Measurements from ENCODE around the gene TNFSF8.

TNFSF8 gene

DNA sequence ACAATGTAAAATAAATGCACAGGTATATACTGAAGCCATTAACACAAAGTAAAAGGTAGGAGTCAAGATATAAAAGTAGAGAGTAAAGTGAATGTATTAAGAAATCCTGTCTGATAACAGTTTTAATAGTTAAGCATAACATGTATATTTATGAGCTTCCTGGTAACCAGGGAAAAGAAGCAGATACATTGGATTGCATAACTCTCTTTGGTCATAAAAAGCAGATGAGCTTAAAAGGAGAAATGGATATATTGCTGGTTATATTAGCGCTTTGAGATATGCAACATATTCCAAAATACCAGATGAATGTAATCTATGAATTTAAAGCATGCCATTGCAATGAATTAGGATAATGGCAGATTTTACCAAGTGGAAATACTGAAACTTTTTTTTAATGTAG, 6.2 kb upstream of the TNFSF8 start:
- no peak for DNase-seq (ENCODE audit: low spot score)

DNA sequence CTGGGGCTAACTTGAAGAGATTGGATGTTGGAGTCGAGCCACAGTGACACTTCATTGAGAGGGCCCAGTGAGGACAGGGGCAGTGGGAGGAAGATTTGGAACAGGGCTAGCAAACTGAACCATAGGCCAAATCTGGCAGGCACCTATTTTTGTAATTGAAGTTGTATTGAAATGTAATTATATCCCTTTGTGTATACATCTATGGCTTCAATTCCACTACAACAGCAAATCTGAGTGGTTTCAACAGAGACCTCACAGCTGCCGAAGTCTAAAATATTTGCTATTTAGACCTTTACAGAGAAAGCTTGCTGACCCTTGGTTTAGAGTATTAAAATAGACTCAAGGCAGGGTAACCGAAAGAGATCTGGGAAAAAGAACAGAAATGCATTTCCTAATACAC, 4.7 kb upstream of the TNFSF8 start:
- DNase-seq (ENCODE audit: low spot score), result no peak

DNA sequence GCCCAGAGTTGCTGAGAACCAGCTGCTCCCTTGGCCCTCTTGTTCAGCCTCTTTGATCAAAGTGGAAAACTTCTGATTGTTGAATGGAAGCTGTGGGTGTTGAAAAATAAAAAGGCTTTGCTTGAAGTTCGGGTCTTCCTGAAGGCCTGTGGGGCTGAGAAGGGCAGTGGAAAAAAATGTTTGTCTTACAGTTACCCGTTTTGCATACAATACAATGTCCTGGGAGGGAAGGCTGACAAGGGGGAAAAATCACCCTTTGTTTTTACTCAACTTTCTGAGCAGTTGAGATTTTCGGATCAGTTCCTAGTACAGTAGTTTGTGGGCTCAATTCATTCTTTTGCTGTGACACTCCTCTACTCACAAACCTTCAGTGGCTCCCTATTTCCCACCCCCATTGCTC, 2.1 kb upstream of the TNFSF8 start:
- DNase-seq (ENCODE audit: low spot score), result no peak

DNA sequence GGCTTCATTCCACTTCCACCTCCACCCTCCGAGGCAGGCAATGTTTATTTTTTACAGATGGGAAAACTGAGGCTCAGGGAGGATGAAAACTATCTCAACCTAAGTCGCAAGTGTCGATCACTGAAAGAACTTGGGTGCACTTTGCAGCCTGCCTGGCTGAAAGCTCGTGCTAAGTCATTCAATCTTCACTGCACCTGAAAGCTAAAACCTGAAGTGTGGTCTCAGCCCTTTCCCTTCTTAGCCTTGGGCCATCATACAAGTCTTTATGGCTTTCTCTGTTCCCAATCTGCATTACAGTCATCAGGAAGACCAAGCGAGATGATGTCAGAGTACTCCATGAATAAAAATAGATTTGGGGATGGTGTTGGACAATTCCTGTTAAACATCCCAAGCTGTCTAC, 1.0 kb upstream of the TNFSF8 start:
- no peak for DNase-seq (ENCODE audit: low spot score)

DNA sequence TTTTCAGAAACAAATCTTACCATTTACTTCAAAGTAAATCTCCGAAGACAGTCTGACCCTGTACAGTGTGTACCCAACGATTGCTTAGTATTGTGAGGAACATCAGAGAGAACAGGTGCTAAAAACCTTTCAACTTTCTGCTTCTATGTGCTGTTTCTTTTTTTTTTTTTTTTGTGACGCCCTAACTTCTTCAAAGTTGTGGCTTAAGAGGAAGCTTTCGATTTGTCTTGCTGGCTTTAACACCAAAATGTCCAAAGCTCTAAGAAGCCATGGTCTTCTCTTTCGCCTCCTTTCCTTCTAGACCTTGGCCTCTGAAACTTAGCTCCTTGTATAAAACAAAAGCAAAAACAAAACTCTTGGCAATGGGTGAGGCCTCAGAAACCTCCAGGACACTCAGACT, 1.2 kb downstream of the TNFSF8 start:
- DNase-seq (ENCODE audit: low spot score), result peak; percentile 45

DNA sequence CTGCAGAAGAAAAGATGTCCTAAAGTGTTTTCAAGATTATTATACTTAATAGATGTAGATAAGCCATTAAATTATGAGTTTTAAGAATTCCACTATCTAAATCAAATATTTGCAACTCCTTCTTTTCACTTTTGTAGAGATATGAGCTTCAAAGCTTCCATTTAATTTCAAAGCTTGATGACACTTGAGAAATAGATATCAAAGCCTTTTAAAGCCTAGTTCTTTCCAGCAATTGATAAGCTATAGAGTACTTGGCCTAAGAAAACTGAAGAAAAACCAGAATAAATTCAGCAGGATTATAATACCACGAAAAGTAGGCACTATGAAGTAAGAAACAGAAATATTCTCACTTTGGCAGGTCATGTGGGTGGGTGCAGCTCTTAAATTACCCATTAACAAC, 1.7 kb downstream of the TNFSF8 start:
- DNase-seq (ENCODE audit: low spot score), result no peak

DNA sequence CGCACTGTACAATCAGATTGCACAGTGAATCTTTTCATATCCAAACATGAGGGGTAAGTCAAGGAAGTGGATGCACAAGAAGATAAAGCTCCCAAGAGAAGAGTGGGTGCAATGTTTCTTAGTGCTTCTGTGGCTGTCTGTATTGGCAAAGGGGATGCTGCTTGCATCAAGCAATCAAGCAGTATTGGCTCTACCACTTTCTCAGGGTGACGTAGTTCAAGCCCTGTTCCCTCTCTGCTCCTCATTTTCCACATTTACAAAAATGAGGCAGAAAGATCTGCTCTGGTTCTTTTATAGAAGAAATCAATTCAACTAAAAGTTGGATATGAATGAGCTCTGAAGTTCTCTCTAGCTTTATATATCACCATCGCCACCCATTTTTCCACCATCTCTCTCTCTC, 2.3 kb downstream of the TNFSF8 start:
- no peak for DNase-seq (ENCODE audit: low spot score)

DNA sequence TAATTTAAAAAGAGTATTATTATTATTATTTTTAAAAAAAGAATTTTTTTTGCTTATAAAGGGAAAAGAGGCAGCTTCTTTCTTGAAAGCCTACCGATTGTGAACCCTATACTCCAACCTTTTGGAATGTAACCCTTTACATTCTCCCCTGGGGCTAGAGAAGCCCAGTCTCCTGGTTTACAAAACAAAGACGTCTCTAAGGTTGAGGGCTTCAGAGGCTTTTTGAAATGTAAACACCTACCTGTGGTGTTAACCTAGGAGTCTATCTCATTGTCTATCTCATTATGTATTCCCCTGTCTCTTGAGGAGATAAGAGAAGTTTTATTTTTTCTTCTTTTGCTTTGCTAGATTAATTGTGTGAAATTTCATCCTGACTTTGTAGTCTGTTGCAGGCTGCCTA, 4.7 kb downstream of the TNFSF8 start:
- DNase-seq (ENCODE audit: low spot score), result no peak

DNA sequence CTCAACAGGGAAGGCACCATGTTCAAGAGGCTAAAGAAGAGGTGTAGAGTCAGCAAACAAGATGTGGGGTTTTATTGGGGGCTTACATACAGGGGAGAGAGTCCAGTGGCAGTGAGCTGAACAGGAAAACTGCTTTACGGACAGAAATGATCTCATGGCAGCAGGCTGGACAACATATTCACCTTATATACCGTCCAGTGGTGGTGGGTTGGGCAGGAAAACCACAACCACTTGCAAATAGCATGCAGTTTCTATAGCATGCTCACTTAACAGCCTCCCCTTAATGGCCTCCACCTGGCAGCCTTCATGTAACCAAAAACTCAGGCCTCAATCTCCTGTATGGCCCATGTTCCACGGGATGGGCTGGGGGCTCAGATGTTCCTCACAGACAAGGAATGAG, 5.4 kb downstream of the TNFSF8 start:
- DNase-seq (ENCODE audit: low spot score), result no peak

DNA sequence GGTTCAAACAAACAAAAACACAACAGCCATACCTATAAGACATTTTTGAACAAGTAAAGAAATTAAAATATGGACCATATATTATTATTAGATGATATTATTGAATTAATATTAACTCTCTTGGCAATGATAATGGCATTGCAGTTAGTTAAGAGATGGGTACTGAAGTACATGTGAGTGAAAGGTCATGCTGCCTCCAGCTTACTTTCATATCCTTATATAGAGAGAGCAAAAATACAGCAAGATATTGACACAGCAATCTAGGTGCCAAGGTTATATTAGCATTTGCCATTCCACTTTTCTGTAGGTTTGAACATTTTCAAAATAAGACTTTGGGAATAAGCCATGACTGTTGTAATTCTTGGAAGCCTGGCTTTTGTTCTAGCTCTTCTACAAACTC, 6.1 kb downstream of the TNFSF8 start:
- no peak for DNase-seq (ENCODE audit: low spot score)

DNA sequence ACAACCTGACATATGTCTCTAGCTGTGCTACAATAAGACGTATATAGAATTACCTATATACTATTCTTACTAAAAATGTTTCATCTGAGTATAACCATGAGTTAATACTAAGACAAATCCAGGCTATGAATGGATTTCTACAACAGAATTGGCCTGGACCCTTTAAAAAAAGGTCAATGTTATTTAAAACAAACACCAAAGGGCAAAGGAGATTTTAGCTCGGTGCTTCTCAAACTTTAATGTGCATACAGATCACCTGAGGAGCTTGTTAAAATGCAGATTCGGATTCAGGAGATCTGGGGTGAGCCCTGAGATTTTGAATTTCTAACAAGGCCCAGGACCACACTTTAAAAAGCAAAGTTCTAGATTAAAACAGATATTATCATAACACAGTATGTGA, 6.5 kb downstream of the TNFSF8 start:
- DNase-seq (ENCODE audit: low spot score), result no peak

DNA sequence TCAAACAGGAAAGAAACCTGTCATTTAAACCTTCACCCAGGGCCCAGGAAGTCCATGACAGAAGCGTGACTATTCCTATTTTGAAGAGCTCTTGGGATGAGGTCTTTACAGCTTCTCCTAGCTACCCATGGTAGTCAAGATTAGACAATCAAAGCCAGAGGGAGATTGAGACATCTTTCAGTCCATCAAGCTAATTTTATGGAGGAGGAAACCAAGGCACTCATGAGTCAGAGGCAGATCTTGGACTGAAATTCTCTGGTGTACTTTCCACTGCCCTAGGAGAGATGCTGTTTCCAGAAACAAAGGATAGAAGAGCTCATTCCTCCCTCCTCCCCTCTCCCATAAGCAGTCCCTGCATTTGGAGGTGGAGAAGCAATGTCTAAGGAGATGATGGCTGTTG, 9.2 kb downstream of the TNFSF8 start:
- no peak for DNase-seq (ENCODE audit: low spot score)

DNA sequence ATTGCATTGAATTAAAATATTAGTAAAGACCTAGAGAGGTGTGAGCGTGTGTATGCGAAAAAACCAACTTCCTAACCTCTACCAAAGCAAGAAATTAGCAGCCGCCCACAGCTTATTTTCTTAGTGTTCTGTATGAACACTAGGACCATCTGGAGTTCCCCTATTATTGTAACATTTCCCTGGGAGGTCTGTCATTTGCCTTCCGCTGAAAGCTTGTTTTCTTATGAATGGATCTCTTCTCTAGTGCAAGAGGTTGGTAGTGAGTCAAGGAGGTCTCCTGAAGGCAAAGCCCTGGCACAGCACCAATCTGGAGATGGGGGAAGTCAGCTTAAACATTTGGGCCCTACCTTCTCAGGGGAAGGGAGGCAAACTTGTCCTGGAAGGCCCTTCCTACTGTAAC, 10.8 kb downstream of the TNFSF8 start:
- no peak for DNase-seq (ENCODE audit: low spot score)

DNA sequence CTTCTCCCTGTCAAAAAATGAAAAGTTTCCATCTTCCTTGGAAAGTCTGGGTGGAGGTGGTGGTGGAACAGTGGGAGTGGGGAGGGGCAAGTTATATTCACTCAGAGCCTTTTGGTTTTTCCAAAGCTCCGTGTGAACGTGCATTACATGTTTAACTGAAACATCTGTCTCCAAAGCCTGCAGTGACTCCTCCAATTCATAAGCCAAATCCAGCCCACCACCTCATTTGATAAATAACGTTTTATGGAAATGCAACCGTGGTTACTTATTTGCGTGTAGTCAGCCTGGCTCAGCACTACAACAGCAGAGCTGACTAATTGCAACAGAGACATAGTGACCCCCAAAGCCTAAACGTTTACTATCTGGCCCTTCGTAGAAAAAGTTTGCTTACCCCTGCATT, 13.9 kb downstream of the TNFSF8 start:
- no peak for DNase-seq (ENCODE audit: low spot score)

DNA sequence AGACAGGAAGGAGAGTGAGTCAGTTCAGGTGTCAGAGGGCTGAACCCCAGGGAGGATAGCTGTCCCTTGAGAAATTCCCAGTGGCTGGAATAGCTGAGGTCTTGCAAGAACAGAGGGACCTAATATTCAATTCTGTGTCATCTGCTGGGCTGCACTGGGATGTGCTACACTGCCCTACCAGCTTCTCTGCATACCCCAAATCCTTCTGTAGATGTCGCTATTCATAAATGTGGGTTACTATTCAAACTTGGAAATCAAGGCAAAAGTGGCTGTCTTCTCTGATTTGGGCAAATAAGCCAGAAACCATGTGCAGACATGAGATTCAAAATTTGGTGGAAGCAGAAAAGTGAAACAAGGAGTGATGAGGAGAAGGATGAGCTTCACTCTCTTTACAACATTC, 16.3 kb downstream of the TNFSF8 start:
- no peak for DNase-seq (ENCODE audit: low spot score)

DNA sequence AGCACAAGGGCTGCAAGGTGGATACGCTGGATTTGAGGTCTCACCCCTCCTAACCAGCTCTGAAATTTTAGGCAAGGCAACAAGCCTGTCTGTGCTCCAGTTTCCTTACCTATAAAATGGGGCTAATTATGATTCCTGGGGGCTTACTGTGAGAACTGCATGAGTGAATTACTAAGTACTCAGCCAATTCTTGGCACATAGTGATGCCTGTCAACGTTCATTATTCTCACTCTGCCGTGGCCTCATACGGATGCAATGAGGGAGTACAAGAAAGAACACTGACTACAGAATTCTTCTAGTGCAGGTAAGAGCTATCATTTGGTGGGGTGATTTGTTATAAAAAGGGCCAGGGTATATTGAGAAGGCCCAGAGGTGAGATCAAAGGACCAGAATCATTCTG, 16.7 kb downstream of the TNFSF8 start:
- DNase-seq (ENCODE audit: low spot score), result no peak

DNA sequence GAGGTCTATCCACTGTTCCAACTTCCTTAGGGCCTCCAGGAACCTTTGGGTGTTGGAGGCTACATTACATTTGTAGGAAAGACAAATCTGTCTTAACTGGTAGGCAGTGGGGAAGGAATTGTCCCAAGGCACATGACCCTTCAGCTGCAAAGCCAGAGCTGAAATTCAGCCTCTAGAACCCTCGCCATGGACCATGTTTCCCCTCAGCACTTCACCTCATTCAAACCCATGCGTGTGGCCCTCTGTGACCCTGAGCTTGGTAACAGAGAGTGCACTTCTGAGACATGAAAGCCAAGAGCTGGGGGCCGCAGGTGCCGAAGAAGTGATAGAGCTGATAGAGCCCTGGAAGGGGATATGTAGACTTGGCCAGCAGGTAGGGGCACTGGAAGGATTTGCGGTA, 17.2 kb downstream of the TNFSF8 start:
- DNase-seq (ENCODE audit: low spot score), result no peak

DNA sequence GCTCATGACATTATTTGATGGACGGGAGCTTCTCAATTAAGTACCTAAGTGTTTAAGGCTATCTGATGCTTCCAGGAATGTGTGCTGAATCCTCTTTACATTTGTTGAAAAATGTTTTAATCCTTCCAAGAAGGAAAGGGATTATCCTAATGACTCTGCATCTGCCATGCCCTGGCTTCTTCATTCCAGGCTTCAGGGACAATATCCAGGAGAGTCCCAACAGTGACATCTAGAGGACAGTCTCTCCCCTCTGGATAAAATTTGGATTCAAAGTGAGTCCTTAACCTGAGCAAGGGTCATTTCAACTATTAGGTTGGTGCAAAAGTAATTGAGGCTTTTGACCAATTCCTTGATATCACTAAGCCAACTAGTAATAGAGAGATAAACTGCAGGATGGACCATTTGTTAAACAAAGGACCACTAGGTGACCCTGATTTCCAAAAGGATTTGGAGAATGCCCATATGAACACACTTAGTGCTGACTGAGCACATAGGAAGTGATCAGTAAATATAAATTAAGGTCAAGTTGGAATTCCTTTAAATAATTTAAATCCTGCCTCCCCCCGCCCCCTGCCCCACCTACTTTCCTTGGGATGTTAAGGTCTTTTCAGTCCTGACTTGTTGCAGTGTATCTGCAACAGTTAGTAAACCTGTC, 19.1 kb downstream of the TNFSF8 start:
- DNase-seq (ENCODE audit: low spot score), result no peak

DNA sequence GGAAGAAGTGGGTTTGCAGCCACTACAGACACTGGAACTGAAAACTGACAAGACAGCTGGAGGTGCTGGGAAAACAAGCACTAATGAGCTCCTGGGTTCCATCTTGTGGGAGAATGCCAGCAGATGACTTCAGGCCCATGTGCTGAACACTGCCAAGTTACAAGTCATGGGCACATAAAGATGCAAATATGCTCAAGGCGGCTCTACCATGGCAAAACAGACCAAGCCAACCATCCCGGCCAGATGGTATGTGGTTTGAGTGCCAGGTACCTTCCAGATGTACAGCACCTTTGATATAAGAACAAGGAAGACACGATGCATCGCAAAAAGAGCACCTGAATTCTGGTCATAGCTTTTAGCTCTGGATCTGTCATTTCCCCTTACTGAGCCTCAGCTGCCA, 19.9 kb downstream of the TNFSF8 start:
- DNase-seq (ENCODE audit: low spot score), result peak; percentile 53

DNA sequence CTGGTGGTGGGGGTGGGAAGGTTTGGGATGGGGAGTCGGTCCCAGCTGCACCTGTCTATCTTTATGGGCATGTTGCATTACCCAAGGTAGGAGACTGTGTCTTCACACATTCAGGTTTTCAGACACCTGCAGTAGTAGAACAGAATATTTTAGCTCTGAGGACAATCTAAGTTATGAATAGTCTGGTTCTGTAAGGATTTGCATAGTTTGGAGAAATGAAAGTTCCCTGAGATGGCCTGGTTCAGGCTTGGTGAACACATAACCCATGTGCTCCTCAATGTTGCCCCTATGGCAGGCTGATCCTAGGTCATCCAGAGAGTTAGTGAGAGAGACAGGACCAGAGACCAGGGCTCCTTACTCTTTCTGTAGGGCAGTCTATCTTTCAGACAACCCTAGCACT, 20.7 kb downstream of the TNFSF8 start:
- DNase-seq (ENCODE audit: low spot score), result peak; percentile 53

DNA sequence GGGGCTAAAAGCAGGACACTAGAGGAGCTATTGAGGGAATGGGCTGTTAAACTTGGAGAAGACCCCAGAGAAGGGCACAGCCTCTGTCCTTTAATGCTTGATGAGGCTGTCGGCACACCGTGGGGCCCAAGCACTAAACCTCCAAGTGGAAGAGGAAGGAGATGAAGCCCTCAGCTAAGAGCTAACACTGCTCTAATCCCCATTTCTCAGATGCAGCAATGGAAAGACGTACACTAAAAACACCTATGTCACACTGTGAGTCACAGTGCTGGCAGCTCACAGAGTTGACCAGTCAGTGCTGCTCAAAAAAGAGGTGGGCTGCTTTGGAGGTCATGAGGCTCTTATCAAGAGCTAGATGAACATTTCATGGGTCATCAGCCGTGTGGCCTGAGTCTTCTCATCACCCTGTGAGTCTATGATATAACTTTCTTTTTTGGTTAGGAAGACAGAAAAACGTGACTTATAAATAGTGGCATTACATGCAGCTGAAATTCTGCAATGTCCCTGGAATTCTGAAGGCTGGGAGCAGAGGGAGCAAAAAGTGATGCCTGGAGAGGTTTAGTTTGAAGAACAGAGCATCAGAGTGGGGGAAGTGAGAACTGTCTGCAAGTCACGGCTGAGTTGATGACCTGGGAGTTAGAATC, 21.5 kb downstream of the TNFSF8 start:
- no peak for DNase-seq (ENCODE audit: low spot score)

DNA sequence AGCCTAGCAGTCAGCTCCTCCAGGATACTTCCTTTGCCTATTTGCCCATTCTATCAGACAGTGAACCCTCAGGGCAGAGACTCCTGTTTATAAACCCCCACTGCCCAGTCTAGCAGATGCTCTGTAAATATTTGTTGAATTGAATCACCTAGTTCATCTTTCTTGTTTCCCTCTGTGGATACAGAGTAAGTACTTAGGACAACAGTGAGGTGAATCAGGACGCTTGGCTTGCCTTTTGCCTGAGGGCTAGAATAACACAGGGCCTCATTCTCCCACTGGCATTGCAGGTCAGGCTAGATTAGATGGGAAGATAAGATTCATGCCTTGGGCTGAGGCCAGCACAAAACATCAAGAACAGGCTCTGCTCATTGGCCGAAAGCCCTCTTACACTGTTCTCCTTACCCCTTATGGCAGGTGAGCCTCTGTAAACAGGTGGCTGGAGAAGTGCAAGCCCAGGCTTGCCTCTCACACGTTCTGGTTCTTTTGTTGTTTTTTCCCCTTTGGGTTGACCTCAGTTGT, 22.2 kb downstream of the TNFSF8 start:
- no peak for DNase-seq (ENCODE audit: low spot score)

DNA sequence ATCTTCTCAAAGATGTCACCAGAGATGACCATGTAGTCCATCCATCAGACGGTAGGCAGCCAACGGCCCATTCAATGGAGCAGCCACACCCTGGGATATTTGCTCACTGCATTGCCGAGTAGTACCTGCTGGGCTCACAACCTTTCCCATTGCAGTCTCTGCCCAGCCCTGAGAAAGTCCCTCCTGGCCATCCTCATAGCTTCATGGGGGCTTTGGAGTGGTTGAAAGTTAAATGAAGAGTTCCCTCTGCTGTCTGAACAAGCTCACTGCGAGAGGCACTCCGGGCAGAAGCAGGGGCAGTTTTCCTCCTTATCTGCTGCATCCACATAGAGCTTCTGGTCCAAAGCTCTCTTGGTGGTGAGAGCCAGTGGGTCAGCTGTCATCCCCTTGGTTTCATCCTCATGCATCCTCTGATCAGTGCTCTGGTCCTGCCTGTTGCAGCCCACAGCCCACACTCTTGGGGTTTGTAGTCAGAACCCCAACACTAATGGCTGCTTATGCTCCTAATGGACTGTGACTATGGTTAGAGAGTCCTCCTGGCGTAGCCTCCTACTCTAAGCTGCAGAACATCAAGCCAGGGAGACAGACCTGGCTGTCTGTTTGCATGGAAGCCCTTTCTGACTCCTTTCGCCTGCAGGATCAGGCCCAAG, 23.3 kb downstream of the TNFSF8 start:
- no peak for DNase-seq (ENCODE audit: low spot score)
